ENCODE data around the gene CCDC187.

GRCh38 chr9:136342181-136343120 lies 38.6 kb upstream of the CCDC187 start:
- TF ChIP-seq CTCF (IDR thresholded peaks at IDR 0.05; ENCODE audit: borderline replicate concordance, extremely low read depth, low read length, poor library complexity, severe bottlenecking) (no peak), EZH2 (IDR thresholded peaks at IDR 0.05; ENCODE audit: borderline replicate concordance, low read depth, low read length, severe bottlenecking) (no peak)
